Measurements from ENCODE around the gene MAGI1. TPM values are rescaled to one million over a fixed set of nuclear protein-coding genes. Genes with fewer than 3 reads are reported as not detected.

The MAGI1 gene
- total and polyA plus RNA-seq, 2 donors (not counting 1 experiment from before 2014, with no cell fraction given): 15.7 to 23.7 TPM

GRCh38 chr3:65597226-65597951, 441.3 kb downstream of the MAGI1 start:
- DNase-seq (ENCODE audit: low read depth in 2 of 2): peak; percentile 45 to 68
- peaks cover 3% of the 10 kb centered on the region for H3K4me1 ChIP-seq (ENCODE audit: control insufficient read depth, extremely low read depth, insufficient read depth, low read length)
- no peak overlapping the region for H3K9ac ChIP-seq (ENCODE audit: insufficient read depth, low read length)
- no peaks in the 10 kb centered on the region for H3K36me3 ChIP-seq (ENCODE audit: control insufficient read depth, insufficient read depth, low read length)
- peak overlapping the region; percentile 35 for H2AFZ ChIP-seq (ENCODE audit: low read length)
- H3K9me3 ChIP-seq (ENCODE audit: control insufficient read depth, insufficient read depth, low read depth, low read length): no peaks in the 10 kb centered on the region
- H3K4me3 ChIP-seq (replicated peaks in 1 of 4; ENCODE audit: control extremely low read depth in 1 of 4, insufficient read depth in 1 of 4, low read depth in 3 of 4, low read length in 4 of 4): peak overlapping the region; percentile 46 to 53 (median 50)
- no peaks in the 10 kb centered on the region for H4K20me1 ChIP-seq (ENCODE audit: control insufficient read depth, extremely low read depth, insufficient read depth, low read length)
- TF ChIP-seq EZH2 (IDR thresholded peaks at IDR 0.05; ENCODE audit: low read length, missing control alignments): no peak
- peak overlapping the region; percentile 88 for H3K4me2 ChIP-seq (ENCODE audit: extremely low read depth, insufficient read depth, low read length)
- H3K79me2 ChIP-seq (ENCODE audit: control insufficient read depth, insufficient read depth, low read length): no peaks in the 10 kb centered on the region
- H3K27ac ChIP-seq (ENCODE audit: insufficient read depth, low read length): peak overlapping the region; percentile 19
- H3K27me3 ChIP-seq (ENCODE audit: control insufficient read depth, insufficient read depth, low read length): no peaks in the 10 kb centered on the region

GRCh38 chr3:65596571-65597225, 442.0 kb downstream of the MAGI1 start:
- Histone ChIP-seq H2AFZ (ENCODE audit: low read length) (no peak overlapping the region), H4K20me1 (ENCODE audit: control insufficient read depth, extremely low read depth, insufficient read depth, low read length) (no peaks in the 10 kb centered on the region), H3K9ac (ENCODE audit: insufficient read depth, low read length) (no peak overlapping the region), H3K4me2 (ENCODE audit: extremely low read depth, insufficient read depth, low read length) (peak overlapping the region; percentile 88), H3K36me3 (ENCODE audit: control insufficient read depth, insufficient read depth, low read length) (no peaks in the 10 kb centered on the region), H3K4me1 (ENCODE audit: control insufficient read depth, extremely low read depth, insufficient read depth, low read length) (peaks cover 3% of the 10 kb centered on the region), H3K27ac (ENCODE audit: insufficient read depth, low read length) (no peak overlapping the region), H3K27me3 (ENCODE audit: control insufficient read depth, insufficient read depth, low read length) (no peaks in the 10 kb centered on the region), H3K79me2 (ENCODE audit: control insufficient read depth, insufficient read depth, low read length) (no peaks in the 10 kb centered on the region), H3K4me3 (replicated peaks in 1 of 4; ENCODE audit: control extremely low read depth in 1 of 4, insufficient read depth in 1 of 4, low read depth in 3 of 4, low read length in 4 of 4) (peak overlapping the region; percentile 37 to 53 (median 50)), H3K9me3 (ENCODE audit: control insufficient read depth, insufficient read depth, low read depth, low read length) (no peaks in the 10 kb centered on the region)
- no peak for DNase-seq (ENCODE audit: low read depth in 2 of 2)
- TF ChIP-seq CTCF (conservative IDR thresholded peaks at IDR 0.05 in 1 of 2, IDR thresholded peaks at IDR 0.05 in 1 of 2; ENCODE audit: low read depth in 1 of 2, low read length in 2 of 2) (no peak), EZH2 (IDR thresholded peaks at IDR 0.05; ENCODE audit: low read length, missing control alignments) (no peak)

GRCh38 chr3:65596029-65596300, 442.8 kb downstream of the MAGI1 start:
- TF ChIP-seq CTCF (conservative IDR thresholded peaks at IDR 0.05 in 1 of 2, IDR thresholded peaks at IDR 0.05 in 1 of 2; ENCODE audit: low read depth in 1 of 2, low read length in 2 of 2): no peak
- no peak for TF ChIP-seq EZH2 (IDR thresholded peaks at IDR 0.05; ENCODE audit: low read length, missing control alignments)
- Histone ChIP-seq H2AFZ (ENCODE audit: low read length) (no peak overlapping the region), H3K4me2 (ENCODE audit: extremely low read depth, insufficient read depth, low read length) (no peak overlapping the region), H3K36me3 (ENCODE audit: control insufficient read depth, insufficient read depth, low read length) (no peaks in the 10 kb centered on the region), H3K9me3 (ENCODE audit: control insufficient read depth, insufficient read depth, low read depth, low read length) (no peaks in the 10 kb centered on the region), H3K4me1 (ENCODE audit: control insufficient read depth, extremely low read depth, insufficient read depth, low read length) (peaks cover 3% of the 10 kb centered on the region), H4K20me1 (ENCODE audit: control insufficient read depth, extremely low read depth, insufficient read depth, low read length) (no peaks in the 10 kb centered on the region), H3K9ac (ENCODE audit: insufficient read depth, low read length) (no peak overlapping the region), H3K27me3 (ENCODE audit: control insufficient read depth, insufficient read depth, low read length) (no peaks in the 10 kb centered on the region), H3K79me2 (ENCODE audit: control insufficient read depth, insufficient read depth, low read length) (no peaks in the 10 kb centered on the region), H3K27ac (ENCODE audit: insufficient read depth, low read length) (no peak overlapping the region), H3K4me3 (replicated peaks in 1 of 4; ENCODE audit: control extremely low read depth in 1 of 4, insufficient read depth in 1 of 4, low read depth in 3 of 4, low read length in 4 of 4) (no peak overlapping the region)
- no peak for DNase-seq (ENCODE audit: low read depth in 2 of 2)
